ENCODE data around the gene HPN. TPM values are rescaled to one million over a fixed set of nuclear protein-coding genes. Genes with fewer than 3 reads are reported as not detected.
A peak's percentile ranks its signal among the peaks of the same experiment; 100 is the strongest.
"Not testable (repeated sequence)": the region's sequence is repeated elsewhere in the genome, so short reads cannot be mapped to it uniquely, and the experiment has no call there.

The HPN gene
- total and polyA plus RNA-seq, 2 donors from 2014 or later = 134 to 331 TPM

DNA sequence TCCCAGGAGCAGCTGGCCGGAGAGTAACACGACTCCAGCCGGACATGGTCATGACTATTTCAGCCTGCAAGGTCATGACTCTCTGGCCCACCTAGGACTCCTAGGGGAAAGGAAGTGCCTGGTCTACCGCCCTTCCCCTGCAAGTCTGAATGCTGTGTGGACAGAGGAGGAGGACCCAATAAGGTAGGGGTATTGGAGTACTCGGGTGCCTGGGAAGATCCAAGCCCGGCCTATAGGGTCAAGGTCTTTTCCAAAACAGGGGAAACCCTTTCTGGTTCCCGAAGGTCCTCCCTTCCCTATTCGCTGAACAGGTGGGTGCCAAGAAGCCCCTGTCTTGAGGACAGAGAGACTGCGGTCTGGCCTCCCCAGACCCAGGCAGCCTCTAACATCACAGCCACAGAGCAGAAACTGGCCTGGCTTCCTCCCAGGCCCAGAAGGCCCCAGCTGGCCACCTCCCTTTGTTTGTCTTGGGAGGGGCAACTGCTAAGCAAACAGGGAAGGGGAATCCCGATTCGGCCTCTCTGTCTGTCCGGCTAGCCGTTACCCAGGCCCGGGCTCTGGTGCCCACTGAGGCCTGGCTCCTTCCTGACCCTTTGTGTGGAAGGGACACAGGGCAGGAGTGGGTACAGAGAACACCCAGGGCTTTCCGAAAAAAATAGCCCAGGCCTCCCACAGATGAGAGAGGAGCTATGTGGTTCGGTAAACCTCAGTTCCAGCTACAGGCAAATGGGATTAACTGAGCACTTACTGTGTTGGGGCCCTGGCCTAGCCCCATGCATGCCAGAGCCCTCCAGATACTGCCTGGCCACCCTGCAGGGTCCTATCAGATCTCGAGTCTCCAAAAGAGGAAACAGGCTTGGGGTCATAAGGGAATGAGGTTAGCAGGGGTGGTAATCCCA is 46.6 kb upstream of the HPN start:
- H3K9me3 ChIP-seq (ENCODE audit: control insufficient read depth in 2 of 3, insufficient read depth in 1 of 3, low read length in 3 of 3) = no peaks in the 10 kb centered on the region
- H3K9ac ChIP-seq (ENCODE audit: low read length in 3 of 3) = peak overlapping the region in 1 of 3 donors; percentile 26
- peaks cover 2 to 23% (median 14%) of the 10 kb centered on the region in 3 donors for H3K4me1 ChIP-seq (ENCODE audit: control insufficient read depth in 2 of 3, insufficient read depth in 2 of 3, low read depth in 1 of 3, low read length in 3 of 3)
- TF ChIP-seq, protein P1, sequence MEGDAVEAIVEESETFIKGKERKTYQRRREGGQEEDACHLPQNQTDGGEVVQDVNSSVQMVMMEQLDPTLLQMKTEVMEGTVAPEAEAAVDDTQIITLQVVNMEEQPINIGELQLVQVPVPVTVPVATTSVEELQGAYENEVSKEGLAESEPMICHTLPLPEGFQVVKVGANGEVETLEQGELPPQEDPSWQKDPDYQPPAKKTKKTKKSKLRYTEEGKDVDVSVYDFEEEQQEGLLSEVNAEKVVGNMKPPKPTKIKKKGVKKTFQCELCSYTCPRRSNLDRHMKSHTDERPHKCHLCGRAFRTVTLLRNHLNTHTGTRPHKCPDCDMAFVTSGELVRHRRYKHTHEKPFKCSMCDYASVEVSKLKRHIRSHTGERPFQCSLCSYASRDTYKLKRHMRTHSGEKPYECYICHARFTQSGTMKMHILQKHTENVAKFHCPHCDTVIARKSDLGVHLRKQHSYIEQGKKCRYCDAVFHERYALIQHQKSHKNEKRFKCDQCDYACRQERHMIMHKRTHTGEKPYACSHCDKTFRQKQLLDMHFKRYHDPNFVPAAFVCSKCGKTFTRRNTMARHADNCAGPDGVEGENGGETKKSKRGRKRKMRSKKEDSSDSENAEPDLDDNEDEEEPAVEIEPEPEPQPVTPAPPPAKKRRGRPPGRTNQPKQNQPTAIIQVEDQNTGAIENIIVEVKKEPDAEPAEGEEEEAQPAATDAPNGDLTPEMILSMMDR (IDR thresholded peaks at IDR 0.05; ENCODE audit: borderline replicate concordance, extremely low read depth, insufficient read depth) = no peak
- no peak for FAIRE-seq
- no peaks in the 10 kb centered on the region for H3K27me3 ChIP-seq (ENCODE audit: control insufficient read depth, insufficient read depth, low read length)
- H3K4me3 ChIP-seq (ENCODE audit: low read length in 3 of 3) = no peak overlapping the region
- DNase-seq = peak in 2 of 5 donors; percentile 26 to 79
- intact Hi-C loops (cut with DNase I) = no loop called here
- H3K27ac ChIP-seq (ENCODE audit: low read depth in 2 of 2, low read length in 2 of 2) = peak overlapping the region; percentile 57 to 78
- H3K36me3 ChIP-seq (ENCODE audit: control insufficient read depth in 2 of 3, insufficient read depth in 3 of 3, low read length in 3 of 3) = no peaks in the 10 kb centered on the region

- Histone ChIP-seq H3K36me3 (ENCODE audit: control insufficient read depth in 2 of 3, insufficient read depth in 3 of 3, low read length in 3 of 3) (no peaks in the 10 kb centered on the region), H3K4me3 (ENCODE audit: low read length in 3 of 3) (no peak overlapping the region), H3K27ac (ENCODE audit: low read depth in 2 of 2, low read length in 2 of 2) (no peak overlapping the region), H3K27me3 (ENCODE audit: control insufficient read depth, insufficient read depth, low read length) (no peaks in the 10 kb centered on the region), H3K9ac (ENCODE audit: low read length in 3 of 3) (no peak overlapping the region), H3K9me3 (ENCODE audit: control insufficient read depth in 2 of 3, insufficient read depth in 1 of 3, low read length in 3 of 3) (no peaks in the 10 kb centered on the region), H3K4me1 (ENCODE audit: control insufficient read depth in 2 of 3, insufficient read depth in 2 of 3, low read depth in 1 of 3, low read length in 3 of 3) (peaks cover 2 to 23% (median 14%) of the 10 kb centered on the region in 3 donors)
- DNase-seq = no peak
- TF ChIP-seq, protein P1 (IDR thresholded peaks at IDR 0.05; ENCODE audit: borderline replicate concordance, extremely low read depth, insufficient read depth) = no peak
- intact Hi-C loops (cut with DNase I) = no loop called here
- no peak for FAIRE-seq
Measured at GRCh38 chr19:34995551-34995950, 46.0 kb upstream of the HPN start.

DNA sequence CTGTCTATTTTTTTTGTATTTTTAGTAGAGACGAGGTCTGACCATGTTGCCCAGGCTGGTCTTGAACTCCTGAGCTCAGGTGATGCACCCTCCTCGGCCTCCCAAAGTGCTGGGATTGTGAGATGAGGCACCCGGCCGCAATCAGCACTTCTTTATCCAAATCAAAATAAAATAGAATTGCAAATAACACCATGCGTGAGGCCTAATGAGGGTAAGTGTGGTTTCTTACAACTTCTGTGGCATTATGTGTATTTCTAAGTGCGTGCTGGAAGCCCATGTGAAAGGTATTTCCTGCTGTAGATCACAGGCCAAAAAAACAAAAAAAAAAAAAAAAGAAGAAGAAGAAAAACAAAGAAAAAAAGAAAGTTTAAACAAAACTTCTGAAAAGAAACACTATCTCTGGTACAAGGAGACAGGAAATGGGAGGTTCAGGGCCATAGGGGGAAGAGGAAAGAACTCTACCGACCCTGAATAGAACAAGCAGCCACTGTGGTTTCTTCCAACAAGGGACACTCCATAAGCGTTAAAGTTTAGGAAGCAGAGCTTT is 44.4 kb upstream of the HPN start:
- no peak overlapping the region for H3K4me3 ChIP-seq (ENCODE audit: low read length in 3 of 3)
- H3K9me3 ChIP-seq (ENCODE audit: control insufficient read depth in 2 of 3, insufficient read depth in 1 of 3, low read length in 3 of 3) = no peaks in the 10 kb centered on the region
- peak overlapping the region; percentile 51 to 60 for H3K27ac ChIP-seq (ENCODE audit: low read depth in 2 of 2, low read length in 2 of 2)
- FAIRE-seq (no peak), DNase-seq (peak in 3 of 5 donors; percentile 23 to 67 (median 46))
- intact Hi-C loops (cut with DNase I) = no loop called here
- no peak overlapping the region for H3K9ac ChIP-seq (ENCODE audit: low read length in 3 of 3)
- no peaks in the 10 kb centered on the region for H3K27me3 ChIP-seq (ENCODE audit: control insufficient read depth, insufficient read depth, low read length)
- H3K4me1 ChIP-seq (ENCODE audit: control insufficient read depth in 2 of 3, insufficient read depth in 2 of 3, low read depth in 1 of 3, low read length in 3 of 3) = peaks cover 2 to 30% (median 14%) of the 10 kb centered on the region in 3 donors
- H3K36me3 ChIP-seq (ENCODE audit: control insufficient read depth in 2 of 3, insufficient read depth in 3 of 3, low read length in 3 of 3) = no peaks in the 10 kb centered on the region
- TF ChIP-seq, protein P1 (IDR thresholded peaks at IDR 0.05; ENCODE audit: borderline replicate concordance, extremely low read depth, insufficient read depth) = no peak

DNA sequence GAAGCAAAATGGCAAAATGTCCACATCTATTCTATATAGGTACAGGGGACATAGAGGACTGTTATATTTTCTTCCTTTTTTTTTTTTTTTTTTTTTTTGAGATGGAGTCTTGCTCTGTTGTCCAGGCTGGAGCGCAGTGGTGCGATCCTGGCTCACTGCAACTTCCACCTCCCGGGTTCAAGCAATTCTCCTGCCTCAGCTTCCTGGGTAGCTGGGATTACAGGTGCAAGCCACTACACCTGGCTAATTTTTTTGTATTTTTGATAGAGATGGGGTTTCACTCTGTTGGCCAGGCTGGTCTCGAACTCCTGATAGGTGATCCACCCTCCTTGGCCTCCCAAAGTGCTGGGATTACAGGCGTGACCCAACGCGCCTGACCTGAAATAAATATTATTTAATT is 43.3 kb upstream of the HPN start:
- intact Hi-C loops (cut with DNase I); FAIRE-seq; H3K27ac ChIP-seq (ENCODE audit: low read depth in 2 of 2, low read length in 2 of 2); H3K9ac ChIP-seq (ENCODE audit: low read length in 3 of 3); H3K4me3 ChIP-seq (ENCODE audit: low read length in 3 of 3); H3K27me3 ChIP-seq (ENCODE audit: control insufficient read depth, insufficient read depth, low read length); H3K36me3 ChIP-seq (ENCODE audit: control insufficient read depth in 2 of 3, insufficient read depth in 3 of 3, low read length in 3 of 3); H3K9me3 ChIP-seq (ENCODE audit: control insufficient read depth in 2 of 3, insufficient read depth in 1 of 3, low read length in 3 of 3): not testable (repeated sequence)
- H3K4me1 ChIP-seq (ENCODE audit: control insufficient read depth in 2 of 3, insufficient read depth in 2 of 3, low read depth in 1 of 3, low read length in 3 of 3) = peaks cover 2 to 36% (median 14%) of the 10 kb centered on the region in 3 donors
- DNase-seq = peak in 1 of 5 donors; percentile 7
